Spleen (tissue), 11 donors: ENCODE results near the gene GJD2. TPM values are rescaled to one million over a fixed set of nuclear protein-coding genes. Genes with fewer than 3 reads are reported as not detected.

ENCODE experiments used
- DNase-seq: peaks from one replicate; pipeline ENCODE4 v3.0.0-alpha.2; 2020
- H3K27ac ChIP-seq, 8 donors: fragments of 200-600 bp; sonication (generic) in 7 of 8; 1 replicate in 4 of 8; 2 replicates in 4 of 8; pipeline versions ENCODE4 v1.5.0 to v1.8.0; 2016 to 2021; ENCODE audit warnings: inconsistent platforms in 4 of 8, mild to moderate bottlenecking in 4 of 8, moderate library complexity in 1 of 8
- H3K27me3 ChIP-seq, 7 donors: fragments of 200-600 bp; sonication (generic) in 6 of 7; replicated peaks in 1 of 7; 1 replicate in 4 of 7; 2 replicates in 3 of 7; pipeline versions ENCODE4 v1.5.0 to v1.8.0; 2016 to 2021; ENCODE audit warnings: inconsistent platforms in 3 of 7, mild to moderate bottlenecking in 1 of 7
- H3K36me3 ChIP-seq, 6 donors: fragments of 200-600 bp; sonication (generic) in 5 of 6; 1 replicate in 4 of 6; 2 replicates in 2 of 6; pipeline versions ENCODE4 v1.5.0 to v1.8.0; 2016 to 2021; ENCODE audit warnings: inconsistent platforms in 2 of 6
- H3K4me1 ChIP-seq, 6 donors: fragments of 200-600 bp; sonication (generic) in 5 of 6; 1 replicate in 3 of 6; 2 replicates in 3 of 6; pipeline versions ENCODE4 v1.5.0 to v1.8.0; 2016 to 2021; ENCODE audit warnings: inconsistent platforms in 3 of 6
- H3K4me3 ChIP-seq, 8 donors: fragments of 200-600 bp; sonication (generic) in 7 of 8; 1 replicate in 4 of 8; 2 replicates in 4 of 8; pipeline versions ENCODE4 v1.5.0 to v1.8.0; 2016 to 2021; ENCODE audit warnings: inconsistent platforms in 4 of 8, mild to moderate bottlenecking in 4 of 8, moderate library complexity in 2 of 8
- H3K9me3 ChIP-seq, 8 donors: fragments of 200-600 bp; sonication (generic) in 7 of 8; 1 replicate in 4 of 8; 2 replicates in 4 of 8; pipeline versions ENCODE4 v1.5.0 to v1.8.0; 2016 to 2021; ENCODE audit warnings: inconsistent platforms in 4 of 8
- CTCF ChIP-seq, 11 experiments: fragments of 200-600 bp in 7 of 11; fragments of 450-650 bp in 4 of 11; sonication (generic) in 4 of 11; IDR thresholded peaks in 8 of 11; conservative IDR thresholded peaks in 3 of 11; 1 replicate in 7 of 11; 2 replicates in 4 of 11; pipeline versions ENCODE4 v1.4.0 to v1.8.0; 2016 to 2021; ENCODE audit warnings: antibody characterized with exemption in 11 of 11, inconsistent platforms in 4 of 11, mild to moderate bottlenecking in 1 of 11
- POLR2A ChIP-seq, 3 donors: fragments of 450-650 bp; IDR thresholded peaks; one replicate each; pipeline ENCODE4 v1.5.1; 2017; ENCODE audit warnings: antibody characterized with exemption in 3 of 3, mild to moderate bottlenecking in 1 of 3
- POLR2AphosphoS5 ChIP-seq, 3 donors: sonication (generic); formaldehyde crosslinking; IDR thresholded peaks; one replicate each; pipeline ENCODE4 v1.5.1; 2017; ENCODE audit warnings: antibody characterized with exemption in 3 of 3
- WGBS, 5 donors: extraction: QIAGEN DNeasy Blood & Tissue Kit in 3 of 5; methylation state at CpG; one replicate each; pipeline versions ENCODE4 v1.1.5 to v1.1.7; 2013 to 2018; 5-methylcytosine and 5-hydroxymethylcytosine counted together
- intact Hi-C: fragments of 100-400 bp; cut with DNase I; formaldehyde crosslinking; loops from one replicate; pipeline ENCODE4 v1.15.0; 2023; ENCODE audit warnings: low total_unique reads
- polyA plus RNA-seq, 3 donors: library from polyadenylated mRNA; stranded (reverse); fragments of 200-250 nt; gene quantifications; one replicate each; pipeline ENCODE4 v1.2.1, GENCODE V29; 2013
- total RNA-seq, 7 donors: library from RNA; depleted of rRNA in 3 of 7; stranded (reverse); fragments of >200 nt in 3 of 7; fragmentation: NEBNext Ultra II Directional in 4 of 7; extraction: Animal tissue kit (Norgen Biotek cat#: 25700) in 4 of 7; gene quantifications; one replicate each; pipeline versions ENCODE4 v1.1.0 to v1.2.1, GENCODE V29; 2016 to 2021
- donor health status: healthy with polysubstance abuse.
- donor health status: DM: no; HTN: no; CAD: no; lungs with moderate emphysema.
- donor health status: DM: no; HTN: no; CAD: no.
- donor health status: Bipolar disorder and iron deficiency.
- donor health status: healthy.
- donor health status: DM: no; HTN: no; CAD: no.
- donor health status: DM: yes; HTN: yes; CAD: no.

The GJD2 gene
- total and polyA plus RNA-seq, 10 donors = 0.02 TPM; not detected in 9

GRCh38 chr15:34729056-34729455, 25.7 kb downstream of the GJD2 start:
- intact Hi-C loops = no loop called here
- 70 to 86% (median 76%) methylated on average over 2 of the region's 2 CpGs for WGBS, 5 donors

GRCh38 chr15:34726406-34727100, 28.2 kb downstream of the GJD2 start:
- Histone ChIP-seq H3K27ac (no peak overlapping the region), H3K9me3 (no peaks in the 10 kb centered on the region), H3K36me3 (no peaks in the 10 kb centered on the region), H3K4me1 (peaks cover 0 to 11% (median 2%) of the 10 kb centered on the region in 6 donors), H3K27me3 (peaks cover 0 to 41% (median 10%) of the 10 kb centered on the region in 7 donors), H3K4me3 (no peak overlapping the region)
- no peak for TF ChIP-seq POLR2AphosphoS5 (IDR thresholded peaks at IDR 0.05)
- TF ChIP-seq POLR2A (IDR thresholded peaks at IDR 0.05) = no peak
- TF ChIP-seq CTCF (IDR thresholded peaks at IDR 0.05 in 8 of 11, conservative IDR thresholded peaks at IDR 0.05 in 3 of 11) = no peak
- 70 to 77% (median 76%) methylated on average over 2 of the region's 2 CpGs for WGBS, 5 donors
- intact Hi-C loops = no loop called here
- no peak for DNase-seq

More at GRCh38 chr15:34729056-34729455, 25.7 kb downstream of the GJD2 start:
- H3K36me3 ChIP-seq = no peaks in the 10 kb centered on the region
- no peak for DNase-seq
- no peak overlapping the region for H3K27ac ChIP-seq
- no peaks in the 10 kb centered on the region for H3K9me3 ChIP-seq
- no peak for TF ChIP-seq POLR2A (IDR thresholded peaks at IDR 0.05)
- no peak for TF ChIP-seq CTCF (IDR thresholded peaks at IDR 0.05 in 8 of 11, conservative IDR thresholded peaks at IDR 0.05 in 3 of 11)
- TF ChIP-seq POLR2AphosphoS5 (IDR thresholded peaks at IDR 0.05) = no peak
- H3K27me3 ChIP-seq = peaks cover 0 to 26% (median 0%) of the 10 kb centered on the region in 7 donors
- H3K4me3 ChIP-seq = no peak overlapping the region
- H3K4me1 ChIP-seq = no peaks in the 10 kb centered on the region

- DNase-seq = no peak
- Histone ChIP-seq H3K4me3 (no peak overlapping the region), H3K9me3 (no peaks in the 10 kb centered on the region), H3K36me3 (no peaks in the 10 kb centered on the region), H3K4me1 (peaks cover 0 to 11% (median 2%) of the 10 kb centered on the region in 6 donors), H3K27ac (no peak overlapping the region), H3K27me3 (peaks cover 0 to 50% (median 10%) of the 10 kb centered on the region in 7 donors)
- intact Hi-C loops = no loop called here
- TF ChIP-seq CTCF (IDR thresholded peaks at IDR 0.05 in 8 of 11, conservative IDR thresholded peaks at IDR 0.05 in 3 of 11) (no peak), POLR2AphosphoS5 (IDR thresholded peaks at IDR 0.05) (no peak), POLR2A (IDR thresholded peaks at IDR 0.05) (no peak)
- 75 to 86% (median 83%) methylated on average over 2 of the region's 2 CpGs for WGBS, 5 donors
These were observed 29.2 kb downstream of the GJD2 start for GRCh38 chr15:34725556-34725955.

- H3K27ac ChIP-seq = no peak overlapping the region
- 72 to 85% (median 79%) methylated on average over 1 of the region's 1 CpG for WGBS, 5 donors
- no peak overlapping the region for H3K4me3 ChIP-seq
- peaks cover 0 to 11% (median 2%) of the 10 kb centered on the region in 6 donors for H3K4me1 ChIP-seq
- no peaks in the 10 kb centered on the region for H3K36me3 ChIP-seq
- DNase-seq = no peak
- intact Hi-C loops = no loop called here
- peaks cover 0 to 56% (median 13%) of the 10 kb centered on the region in 7 donors for H3K27me3 ChIP-seq
- TF ChIP-seq CTCF (IDR thresholded peaks at IDR 0.05 in 8 of 11, conservative IDR thresholded peaks at IDR 0.05 in 3 of 11) (no peak), POLR2AphosphoS5 (IDR thresholded peaks at IDR 0.05) (no peak), POLR2A (IDR thresholded peaks at IDR 0.05) (no peak)
- H3K9me3 ChIP-seq = no peaks in the 10 kb centered on the region
These were observed 30.3 kb downstream of the GJD2 start for GRCh38 chr15:34724481-34724880.
